Activated effector memory CD4-positive, alpha-beta T cell treated with anti-CD3 and anti-CD28 coated beads, Interleukin-2, amount 50 U/mL, for 16 hours (primary cell): ENCODE data around the gene TTLL3.

Source experiments
- DNase-seq: peaks from one replicate; pipeline ENCODE4 v3.0.0-alpha.2; 2020

Gene TTLL3

GRCh38 chr3:9808345-9809037 lies 1.6 kb upstream of the TTLL3 start:
- peak; percentile 81 for DNase-seq

- DNase-seq, result no peak
Observed at GRCh38 chr3:9809239-9809614, 835 bp upstream of the TTLL3 start.

GRCh38 chr3:9810433-9810770 lies 340 bp downstream of the TTLL3 start:
- DNase-seq, result no peak

- DNase-seq, result no peak
Observed at GRCh38 chr3:9810846-9811245, 784 bp downstream of the TTLL3 start.

- no peak for DNase-seq
Observed at GRCh38 chr3:9812870-9813483, 2.9 kb downstream of the TTLL3 start.

GRCh38 chr3:9815986-9816385 lies 5.9 kb downstream of the TTLL3 start:
- no peak for DNase-seq

- no peak for DNase-seq
Observed at GRCh38 chr3:9817436-9817835, 7.4 kb downstream of the TTLL3 start.

GRCh38 chr3:9818666-9819335 lies 8.7 kb downstream of the TTLL3 start:
- DNase-seq, result no peak

- no peak for DNase-seq
Observed at GRCh38 chr3:9820543-9820942, 10.5 kb downstream of the TTLL3 start.

- DNase-seq, result no peak
Observed at GRCh38 chr3:9820946-9821345, 10.9 kb downstream of the TTLL3 start.

- DNase-seq, result no peak
Observed at GRCh38 chr3:9825451-9826040, 15.5 kb downstream of the TTLL3 start.

- no peak for DNase-seq
Observed at GRCh38 chr3:9826815-9827573, 16.9 kb downstream of the TTLL3 start.

- DNase-seq, result no peak
Observed at GRCh38 chr3:9828801-9829755, 19.0 kb downstream of the TTLL3 start.

GRCh38 chr3:9831253-9831652 lies 21.2 kb downstream of the TTLL3 start:
- DNase-seq, result no peak

GRCh38 chr3:9833078-9833477 lies 23.0 kb downstream of the TTLL3 start:
- DNase-seq, result no peak

GRCh38 chr3:9834520-9835380 lies 24.7 kb downstream of the TTLL3 start:
- DNase-seq, result no peak

GRCh38 chr3:9837701-9838582 lies 27.9 kb downstream of the TTLL3 start:
- DNase-seq, result no peak

- DNase-seq, result no peak
Observed at GRCh38 chr3:9838856-9839255, 28.8 kb downstream of the TTLL3 start.

- DNase-seq, result no peak
Observed at GRCh38 chr3:9841015-9841414, 31.0 kb downstream of the TTLL3 start.
